Anterior cingulate cortex (tissue), 58 donors: ENCODE data around the gene ADH5.
"Not testable (repeated sequence)": the region's sequence is repeated elsewhere in the genome, so short reads cannot be mapped to it uniquely, and the experiment has no call there.

Experiments used
- DNase-seq, 58 donors: peaks; one replicate each; lab custom pipeline; 2025; lab: John Stamatoyannopoulos, UW

ADH5 gene

GRCh38 chr4:99088023-99088449 lies 552 bp downstream of the ADH5 start:
- peak in 28 of 58 donors; percentile 20 to 77 (median 47) for DNase-seq

DNA sequence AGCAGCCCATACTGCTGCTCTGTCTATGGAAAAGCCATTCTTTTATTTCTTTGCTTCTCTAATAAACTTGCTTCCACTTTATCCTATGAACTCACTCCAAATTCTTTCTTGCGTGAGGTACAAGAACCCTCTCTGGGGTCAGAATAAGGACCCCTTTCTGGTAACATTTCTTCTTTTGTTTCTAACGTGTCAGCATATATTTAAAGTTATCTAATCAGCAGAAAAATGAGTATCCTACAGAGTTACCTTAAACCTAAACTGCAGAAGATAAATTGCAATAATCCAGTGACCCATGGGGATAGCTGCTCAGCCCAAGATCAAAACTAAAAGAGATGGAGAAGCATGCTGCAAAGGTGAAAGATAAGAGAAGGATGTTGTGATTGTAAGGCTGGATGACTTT lies 4.0 kb downstream of the ADH5 start:
- DNase-seq = no peak

GRCh38 chr4:99082192-99082591 lies 6.4 kb downstream of the ADH5 start:
- DNase-seq = no peak

- DNase-seq = not testable (repeated sequence)
These were observed 7.7 kb downstream of the ADH5 start for GRCh38 chr4:99080869-99081268.

DNA sequence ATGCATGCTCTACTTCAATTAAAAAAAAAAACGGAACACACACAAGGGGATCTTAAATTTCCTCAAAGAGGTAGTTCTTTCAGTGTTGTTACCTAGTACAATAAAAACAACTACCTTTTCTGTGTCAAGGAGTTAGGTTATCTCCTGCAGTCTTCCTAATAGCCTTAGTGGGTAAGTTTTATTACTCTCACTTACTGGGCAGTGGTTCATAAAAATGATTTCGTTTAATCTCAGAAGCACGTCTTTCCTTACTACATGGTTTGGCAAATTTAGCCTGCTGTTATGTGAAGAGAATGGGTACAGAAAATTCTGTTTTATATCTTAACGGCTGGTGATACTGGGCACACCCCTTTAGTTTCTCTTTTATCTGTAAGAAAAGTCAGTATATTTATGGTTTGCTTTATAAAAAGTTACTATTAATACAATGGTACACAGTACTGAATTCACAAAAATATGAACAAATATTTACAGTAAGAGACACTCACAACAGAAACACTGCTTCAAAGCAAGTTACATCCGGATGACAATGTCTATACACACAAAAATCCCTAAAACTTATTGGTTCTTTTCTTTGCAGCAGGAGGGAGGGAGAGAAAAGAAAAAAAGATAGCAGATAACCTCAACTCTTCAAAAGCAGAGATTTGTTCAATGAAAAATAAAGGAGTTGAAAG lies 8.8 kb downstream of the ADH5 start:
- DNase-seq = no peak

DNA sequence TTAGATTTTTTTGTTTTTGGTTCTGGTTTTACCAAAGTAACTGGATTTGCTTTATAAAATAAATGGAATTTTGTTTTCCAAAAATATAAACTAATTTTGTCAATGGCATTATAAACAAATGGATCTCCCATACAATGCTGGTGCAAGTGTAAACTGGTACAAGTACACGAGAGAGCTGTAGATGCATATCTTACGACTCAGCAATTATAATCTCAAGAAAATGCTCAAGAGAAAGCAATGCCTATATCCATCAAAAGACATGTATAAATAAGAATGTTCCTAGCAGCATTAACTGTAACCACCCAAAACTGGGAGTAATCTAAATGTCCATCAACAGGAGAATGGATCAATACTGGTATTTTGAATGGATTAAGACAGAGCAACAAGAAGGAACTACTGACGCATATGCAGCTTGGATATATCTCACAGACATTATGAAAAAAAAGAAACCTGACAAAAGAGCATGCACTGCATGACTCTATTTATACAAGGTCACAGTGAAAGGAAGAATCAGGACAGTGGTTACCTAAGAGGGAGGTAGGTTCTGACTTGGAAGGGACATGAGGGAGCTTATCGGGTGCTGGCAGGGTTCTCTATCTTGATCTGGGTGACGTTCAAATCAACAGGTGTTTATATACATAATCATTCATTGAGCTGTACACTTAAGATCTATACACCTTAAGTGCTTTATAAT lies 9.5 kb downstream of the ADH5 start:
- no peak for DNase-seq

DNA sequence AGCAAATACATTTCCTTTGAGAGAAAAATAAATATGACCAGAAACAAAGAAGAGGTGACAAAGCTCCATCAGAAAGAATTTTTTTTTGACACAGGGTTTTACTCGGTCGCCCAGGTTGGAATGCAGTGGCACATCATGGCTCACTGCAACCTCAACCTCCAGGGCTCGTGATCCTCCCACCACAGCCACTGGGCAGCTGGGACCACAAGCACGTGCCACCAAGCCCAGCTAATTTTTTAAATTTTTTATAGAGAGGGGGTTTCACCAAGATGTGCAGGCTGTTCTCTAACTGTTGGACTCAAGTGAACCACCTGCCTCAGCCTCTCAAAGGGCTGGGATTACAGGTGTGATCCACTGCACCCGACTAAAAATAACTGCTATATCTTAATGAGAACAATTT lies 10.3 kb downstream of the ADH5 start:
- DNase-seq = no peak

GRCh38 chr4:99077177-99077576 lies 11.4 kb downstream of the ADH5 start:
- no peak for DNase-seq

DNA sequence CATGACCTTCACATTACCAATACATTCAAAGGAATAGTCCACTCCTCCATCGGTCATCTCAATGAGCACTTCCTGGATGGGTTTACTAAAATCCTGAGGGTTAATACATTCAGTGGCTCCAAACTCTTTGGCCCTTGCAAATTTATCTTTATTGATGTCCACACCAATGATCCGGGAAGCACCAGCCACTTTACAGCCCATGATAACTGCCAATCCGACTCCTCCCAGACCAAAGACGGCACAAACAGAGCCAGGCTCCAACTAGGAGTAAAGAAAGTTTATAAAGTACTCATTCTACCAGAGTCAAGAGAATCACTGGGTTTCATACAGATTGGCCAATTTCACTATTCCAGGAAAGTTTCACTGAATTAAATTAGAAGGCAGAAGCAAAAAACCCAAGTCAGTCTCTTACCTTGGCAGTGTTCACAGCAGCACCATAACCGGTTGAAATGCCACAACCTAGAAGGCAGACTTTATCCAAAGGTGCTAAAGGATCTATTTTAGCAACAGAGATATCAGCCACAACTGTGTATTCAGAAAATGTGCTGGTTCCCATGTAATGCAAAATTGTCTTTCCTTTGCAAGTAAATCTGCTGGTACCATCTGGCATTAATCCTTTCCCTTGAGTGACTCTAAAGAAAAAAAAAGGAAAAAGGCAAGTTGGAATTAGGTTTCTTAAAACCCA lies 12.2 kb downstream of the ADH5 start:
- DNase-seq = no peak

DNA sequence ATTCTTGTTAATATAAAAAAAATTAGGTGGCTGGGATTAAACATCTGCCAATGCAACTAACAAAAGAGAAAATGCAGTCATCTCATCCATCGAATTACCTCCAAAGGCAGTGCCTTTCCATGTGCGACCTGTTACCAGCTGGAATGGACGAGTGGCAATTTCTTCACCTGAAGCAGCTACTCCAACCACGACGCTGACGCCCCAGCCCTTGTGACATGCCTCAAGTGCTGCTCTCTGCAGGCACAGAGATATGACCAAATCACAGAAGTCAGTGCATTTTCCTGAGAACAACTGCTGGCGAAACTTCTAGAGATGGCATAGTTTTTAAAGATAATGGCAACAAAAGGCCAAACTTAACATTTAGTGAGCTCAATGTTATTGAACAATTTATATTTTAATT lies 13.8 kb downstream of the ADH5 start:
- no peak for DNase-seq

GRCh38 chr4:99071159-99071558 lies 17.4 kb downstream of the ADH5 start:
- DNase-seq = no peak

- DNase-seq = no peak
These were observed 21.0 kb downstream of the ADH5 start for GRCh38 chr4:99067617-99068016.

DNA sequence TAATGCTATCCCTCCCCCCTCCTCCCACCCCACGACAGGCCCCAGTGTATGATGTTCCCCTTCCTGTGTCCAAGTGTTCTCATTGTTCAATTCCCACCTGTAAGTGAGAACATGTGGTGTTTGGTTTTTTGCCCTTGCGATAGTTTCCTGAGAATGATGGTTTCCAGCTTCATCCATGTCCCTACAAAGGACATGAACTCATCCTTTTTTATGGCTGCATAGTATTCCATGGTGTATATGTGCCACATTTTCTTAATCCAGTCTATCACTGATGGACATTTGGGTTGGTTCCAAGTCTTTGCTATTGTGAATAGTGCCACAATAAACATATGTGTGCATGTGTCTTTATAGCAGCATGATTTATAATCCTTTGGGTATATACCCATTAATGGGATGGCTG lies 23.1 kb downstream of the ADH5 start:
- DNase-seq = not testable (repeated sequence)

DNA sequence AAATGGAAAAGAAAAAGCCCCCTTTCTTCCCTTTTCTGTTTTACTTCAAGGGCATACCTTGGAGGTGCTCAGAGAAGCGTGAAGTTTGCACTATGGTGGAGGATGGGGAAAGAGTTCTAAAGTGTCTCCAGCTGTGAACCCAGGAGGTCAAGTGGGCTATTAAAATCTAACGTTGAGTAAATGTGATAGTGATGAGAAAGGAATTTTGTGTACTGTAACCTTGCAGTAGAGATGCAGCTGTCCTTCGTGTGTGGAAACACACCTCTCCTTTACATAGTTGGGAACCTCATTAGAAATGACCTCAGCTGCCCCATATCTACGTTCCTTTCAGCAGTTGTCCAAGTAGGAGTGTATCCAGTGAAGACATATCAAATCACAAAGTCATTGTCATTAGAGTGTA lies 26.5 kb downstream of the ADH5 start:
- no peak for DNase-seq

DNA sequence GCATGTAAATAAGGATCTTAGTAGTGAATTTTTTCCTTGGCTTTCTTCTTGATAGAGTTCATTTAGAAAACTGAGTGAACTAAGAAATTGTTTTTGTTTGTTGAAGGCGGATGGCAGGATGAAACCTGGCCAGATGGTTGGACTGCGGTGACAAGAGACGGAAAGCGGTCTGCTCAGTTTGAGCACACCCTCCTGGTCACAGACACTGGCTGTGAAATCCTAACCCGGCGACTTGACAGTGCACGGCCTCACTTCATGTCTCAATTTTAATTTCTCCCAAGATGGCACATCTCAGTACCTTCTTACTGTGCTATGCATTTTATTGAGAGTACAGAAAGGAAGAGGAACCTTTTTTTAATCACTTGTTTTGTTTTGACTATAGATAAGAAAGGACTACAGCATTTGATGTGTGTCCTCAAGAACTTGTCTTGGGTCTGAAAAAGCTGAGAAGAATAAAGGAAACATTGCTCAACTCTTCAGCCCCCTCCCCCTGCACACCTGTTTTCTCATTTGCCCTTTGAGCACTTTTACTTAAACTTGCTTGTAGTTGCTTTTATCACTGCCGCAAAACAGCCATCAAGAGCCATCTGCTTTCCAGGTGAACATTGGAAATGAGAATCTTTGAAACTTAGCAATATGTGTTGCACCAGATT lies 27.4 kb downstream of the ADH5 start:
- DNase-seq = no peak

DNA sequence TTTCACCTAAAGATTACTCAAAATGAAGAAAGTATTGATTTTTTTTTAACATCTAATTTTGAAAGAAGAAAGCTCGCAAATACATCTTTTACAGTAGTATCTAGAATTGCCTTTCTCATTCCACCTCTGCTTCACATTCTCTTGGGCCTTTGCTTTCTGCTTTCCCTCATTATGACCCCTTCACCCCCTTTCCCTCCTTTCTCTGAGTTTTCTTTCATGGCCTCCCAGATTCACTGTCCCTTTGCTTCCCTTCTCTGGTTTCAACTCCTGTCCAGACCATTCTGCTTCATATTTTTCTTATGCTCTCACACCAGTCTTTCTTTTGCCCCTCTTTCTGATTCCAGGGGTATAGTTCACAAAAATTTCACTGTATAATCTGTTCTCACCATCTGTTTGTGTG lies 29.0 kb downstream of the ADH5 start:
- DNase-seq = no peak

DNA sequence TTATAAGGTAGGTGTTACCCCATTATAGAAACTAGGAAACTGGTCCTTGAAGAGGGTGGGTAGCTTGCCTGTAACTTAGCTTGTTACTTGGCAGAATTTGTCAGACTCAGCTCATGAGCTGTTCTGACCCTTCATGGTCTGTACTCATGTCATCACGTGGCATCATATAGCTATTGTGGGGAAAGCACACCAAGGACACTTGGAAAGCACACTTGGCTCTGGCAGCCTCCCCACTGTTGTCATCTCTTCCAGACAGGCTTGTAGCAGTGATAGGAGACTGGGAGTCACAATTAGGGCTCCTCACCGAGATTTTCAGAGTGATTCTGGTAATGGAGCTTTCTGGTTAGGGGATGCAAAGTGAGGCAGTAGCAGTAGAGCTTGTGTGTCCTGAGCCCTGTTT lies 30.4 kb downstream of the ADH5 start:
- no peak for DNase-seq

DNA sequence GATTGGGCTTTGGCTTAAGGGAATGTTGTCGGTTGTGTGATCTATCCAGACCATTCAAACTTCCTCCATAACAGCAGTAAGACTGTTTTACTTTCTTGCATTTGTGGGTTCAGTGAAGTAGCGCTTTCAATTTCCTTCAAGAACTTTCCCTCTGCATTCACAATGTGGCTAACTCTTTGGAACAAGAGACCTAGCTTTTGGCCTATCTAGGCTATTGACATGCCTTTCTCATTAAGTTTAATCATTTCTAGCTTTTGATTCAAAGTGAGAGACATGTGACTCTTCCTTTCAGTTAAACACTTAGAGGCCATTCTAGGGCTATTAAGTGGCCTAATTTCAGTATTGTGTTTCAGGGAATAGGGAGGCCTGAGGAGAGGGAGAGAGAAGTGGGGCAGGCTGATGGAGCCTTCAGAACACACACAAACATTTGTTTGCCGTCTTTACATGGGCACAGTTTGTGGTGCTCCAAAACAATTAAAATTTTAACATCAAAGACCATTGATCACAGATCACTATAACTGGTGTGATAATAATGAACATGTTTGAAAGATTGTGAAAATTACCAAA lies 34.1 kb downstream of the ADH5 start:
- DNase-seq = no peak

DNA sequence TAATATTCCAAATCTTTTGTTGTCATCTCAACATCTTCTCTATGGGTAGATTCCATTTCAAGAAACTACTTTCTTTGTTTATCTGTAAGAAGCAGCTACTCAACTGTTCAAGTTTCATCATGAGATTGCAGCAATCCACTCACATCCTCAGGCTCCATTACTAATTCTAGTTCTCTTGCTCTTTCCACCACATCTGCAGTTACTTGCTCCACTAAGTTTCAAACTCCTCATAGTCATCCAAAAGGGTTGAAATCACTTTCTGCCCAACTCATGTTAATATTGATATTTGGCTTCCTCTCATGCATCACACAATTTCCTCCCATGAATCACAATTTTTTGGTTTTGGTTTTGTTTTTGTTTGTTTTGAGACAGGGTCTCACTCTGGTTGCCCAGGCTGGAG lies 35.7 kb downstream of the ADH5 start:
- DNase-seq = no peak

DNA sequence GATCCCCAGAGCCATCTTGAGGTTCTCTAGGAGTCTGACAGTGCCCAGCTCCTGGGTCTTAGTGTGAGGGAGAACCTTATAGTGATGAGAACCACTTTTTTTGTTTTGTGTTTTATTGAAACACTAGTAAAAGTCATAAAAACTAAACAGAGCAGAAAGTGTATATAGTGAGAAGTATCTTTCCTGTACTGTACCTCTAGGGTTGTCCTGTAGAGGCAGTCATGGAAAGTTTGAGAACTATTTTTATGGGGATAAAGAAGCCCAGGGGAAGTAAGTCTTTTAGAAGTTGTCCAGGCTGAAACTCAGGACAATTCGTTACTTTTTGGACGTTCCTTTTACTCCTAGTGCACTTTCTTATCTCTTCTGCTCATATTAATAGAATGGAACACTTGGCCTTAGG lies 40.9 kb downstream of the ADH5 start:
- no peak for DNase-seq

GRCh38 chr4:99043346-99043745 lies 45.2 kb downstream of the ADH5 start:
- no peak for DNase-seq
